SK-N-SH (cell line): ENCODE data around the gene KRT80. TPM values are rescaled to one million over a fixed set of nuclear protein-coding genes. Genes with fewer than 3 reads are reported as not detected.

ENCODE experiments used
- CTCF ChIA-PET: fragments of 300-600, 350-600 bp; formaldehyde crosslinking; extraction: SDS; loops from one replicate; lab custom pipeline; 2021; lab: Yijun Ruan, JAX
- POLR2A ChIA-PET: fragments of 350-600 bp; sonication (Branson Sonifier 250); formaldehyde crosslinking; extraction: SDS; loops from one replicate; lab custom pipeline; 2020; ENCODE audit warnings: antibody characterized with exemption, inconsistent platforms; lab: Yijun Ruan, JAX
- DNase-seq: peaks from one replicate; pipeline ENCODE4 v3.0.0; 2012
- H2AFZ ChIP-seq: fragments of 200-600 bp; sonication (generic); 2 replicates; pipeline ENCODE4 v1.8.1; 2016; ENCODE audit warnings: antibody characterized with exemption, mild to moderate bottlenecking, low read depth
- H3F3A ChIP-seq: fragments of 200-600 bp; sonication (generic); replicated peaks from 2 replicates; pipeline ENCODE3; 2016; ENCODE audit warnings: antibody characterized with exemption, mild to moderate bottlenecking; ENCODE audit not compliant: insufficient read depth
- H3K27ac ChIP-seq, 2 experiments: fragments of 200-500 bp in 1 of 2; fragments of 200-600 bp in 1 of 2; sonication (Bioruptor generic) in 1 of 2; sonication (generic), shearing (Covaris generic) in 1 of 2; 2 replicates each; pipeline versions ENCODE4 v1.5.1 to v1.6.1; 2014 to 2016; ENCODE audit warnings: low read depth in 2 of 2, inconsistent platforms in 1 of 2, low read length in 1 of 2, mild to moderate bottlenecking in 1 of 2, mixed read lengths in 1 of 2
- H3K27me3 ChIP-seq: fragments of 200-600 bp; sonication (generic), shearing (Covaris generic); 2 replicates; pipeline ENCODE4 v1.6.1; 2016; ENCODE audit warnings: mixed run types; ENCODE audit not compliant: insufficient read depth
- H3K36me3 ChIP-seq, 2 experiments: fragments of 200-500 bp in 1 of 2; fragments of 200-600 bp in 1 of 2; sonication (Bioruptor generic) in 1 of 2; sonication (generic) in 1 of 2; replicated peaks in 1 of 2; 2 replicates each; pipeline versions ENCODE3 to v1.5.1; 2014 to 2016; ENCODE audit warnings: low read length in 1 of 2, mild to moderate bottlenecking in 1 of 2; ENCODE audit not compliant: insufficient read depth in 2 of 2, control insufficient read depth in 1 of 2
- H3K4me1 ChIP-seq, 2 experiments: fragments of 200-500 bp in 1 of 2; fragments of 200-600 bp in 1 of 2; sonication (Bioruptor generic) in 1 of 2; sonication (generic), shearing (Covaris generic) in 1 of 2; 2 replicates each; pipeline versions ENCODE4 v1.5.1 to v1.6.1; 2014 to 2016; ENCODE audit warnings: low read depth in 1 of 2, low read length in 1 of 2, mixed run types in 1 of 2; ENCODE audit not compliant: insufficient read depth in 2 of 2, control insufficient read depth in 1 of 2
- H3K4me2 ChIP-seq: fragments of 200-600 bp; sonication (generic), shearing (Covaris generic); 2 replicates; pipeline ENCODE4 v1.6.1; 2017; ENCODE audit warnings: mixed run types
- H3K4me3 ChIP-seq, 2 experiments: fragments of 200-500 bp in 1 of 2; fragments of 200-600 bp in 1 of 2; sonication (Bioruptor generic) in 1 of 2; sonication (generic), shearing (Covaris generic) in 1 of 2; 2 replicates each; pipeline versions ENCODE4 v1.5.1 to v1.8.1; 2014 to 2016; ENCODE audit warnings: low read depth in 2 of 2, inconsistent platforms in 1 of 2, low read length in 1 of 2, mild to moderate bottlenecking in 1 of 2, mixed read lengths in 1 of 2, moderate library complexity in 1 of 2
- H3K79me2 ChIP-seq: fragments of 200-600 bp; sonication (generic); 2 replicates; pipeline ENCODE4 v1.8.1; 2017; ENCODE audit warnings: mild to moderate bottlenecking; ENCODE audit not compliant: insufficient read depth
- H3K9ac ChIP-seq: fragments of 200-600 bp; sonication (generic); 2 replicates; pipeline ENCODE4 v1.6.1; 2017; ENCODE audit warnings: mixed run types
- H3K9me2 ChIP-seq: fragments of 200-600 bp; sonication (generic); 2 replicates; pipeline ENCODE4 v1.6.1; 2017; ENCODE audit warnings: mixed run types
- H3K9me3 ChIP-seq: fragments of 200-600 bp; sonication (generic); 2 replicates; pipeline ENCODE4 v1.6.1; 2017; ENCODE audit warnings: mixed run types, mild to moderate bottlenecking, moderate library complexity
- H4K20me1 ChIP-seq: fragments of 200-600 bp; sonication (generic); 2 replicates; pipeline ENCODE4 v1.6.1; 2017; ENCODE audit warnings: mild to moderate bottlenecking, mixed run types; ENCODE audit not compliant: insufficient read depth
- CHD2 ChIP-seq: fragments of 150-350 bp; IDR thresholded peaks from 2 replicates; pipeline ENCODE4 v1.6.1; 2018; ENCODE audit warnings: low read length; ENCODE audit not compliant: partially characterized antibody
- EZH2phosphoT487 ChIP-seq: fragments of 200-600 bp; sonication (generic); IDR thresholded peaks from 2 replicates; pipeline ENCODE4 v1.6.1; 2017; ENCODE audit warnings: low read depth, mixed run types, mild to moderate bottlenecking, antibody characterized with exemption, moderate library complexity, borderline replicate concordance
- GABPA ChIP-seq: IDR thresholded peaks from 2 replicates; pipeline ENCODE4 v1.4.0; 2012; ENCODE audit warnings: low read depth, mild to moderate bottlenecking
- GATA2 ChIP-seq: sonication (generic); formaldehyde crosslinking; IDR thresholded peaks from 2 replicates; pipeline ENCODE4 v1.5.0; 2020; ENCODE audit warnings: mild to moderate bottlenecking, missing genetic modification reagents
- IRF3 ChIP-seq: fragments of 150-350 bp; IDR thresholded peaks from 2 replicates; pipeline ENCODE4 v1.6.1; 2016; ENCODE audit warnings: mild to moderate bottlenecking, low read depth, low read length
- MXI1 ChIP-seq: IDR thresholded peaks from 2 replicates; pipeline ENCODE4 v1.6.1; 2012; ENCODE audit warnings: mild to moderate bottlenecking, low read depth, low read length, improper control_type of control experiment
- PBX3 ChIP-seq: IDR thresholded peaks from 2 replicates; pipeline ENCODE4; 2012
- POLR2AphosphoS5 ChIP-seq: IDR thresholded peaks from 2 replicates; pipeline ENCODE4 v1.6.1; 2012; ENCODE audit warnings: low read depth, low read length
- RFX5 ChIP-seq: IDR thresholded peaks from 2 replicates; pipeline ENCODE4 v1.6.1; 2012; ENCODE audit warnings: mild to moderate bottlenecking, improper control_type of control experiment, low read length
- RXRA ChIP-seq: IDR thresholded peaks from 2 replicates; pipeline ENCODE4 v1.4.0; 2012; ENCODE audit warnings: low read depth, mild to moderate bottlenecking, borderline replicate concordance
- SMC3 ChIP-seq: IDR thresholded peaks from 2 replicates; pipeline ENCODE4 v1.6.1; 2012; ENCODE audit warnings: low read depth, low read length, improper control_type of control experiment
- TAF1 ChIP-seq: IDR thresholded peaks from 2 replicates; pipeline ENCODE4 v1.6.1; 2012; ENCODE audit warnings: low read depth, mild to moderate bottlenecking, low read length, moderate library complexity, borderline replicate concordance
- TCF12 ChIP-seq: IDR thresholded peaks from 2 replicates; pipeline ENCODE4 v1.4.0; 2012
- TEAD4 ChIP-seq: IDR thresholded peaks from 2 replicates; pipeline ENCODE4 v1.4.0; 2012; ENCODE audit warnings: mild to moderate bottlenecking, borderline replicate concordance; ENCODE audit not compliant: insufficient read depth
- USF2 ChIP-seq: fragments of 150-350 bp; IDR thresholded peaks from 2 replicates; pipeline ENCODE4 v1.6.1; 2017; ENCODE audit warnings: antibody characterized with exemption, low read length, low read depth, borderline replicate concordance
- ZBTB33 ChIP-seq: IDR thresholded peaks from 2 replicates; pipeline ENCODE4 v1.4.0; 2012; ENCODE audit warnings: low read depth, borderline replicate concordance
- WGBS: methylation state at CpG from one replicate; pipeline ENCODE4 v1.1.6; 2017; ENCODE audit warnings: low lambda C conversion rate; 5-methylcytosine and 5-hydroxymethylcytosine counted together
- polyA plus RNA-seq, 3 experiments: library from polyadenylated mRNA; depleted of rRNA; stranded (reverse); fragments of >200 nt; gene quantifications; 2 replicates each; pipeline ENCODE4 v1.2.3, GENCODE V29; 2012

Gene KRT80
- polyA plus RNA-seq, 1 of the 3 experiments (the other 2 are of a cell fraction): 14.9 TPM

- H3K4me3 ChIP-seq: no peak overlapping the region
- TF ChIP-seq ZBTB33 (no peak), POLR2AphosphoS5 (no peak), TAF1 (no peak), SMC3 (no peak), IRF3 (no peak), USF2 (no peak), GABPA (no peak), GATA2 (CRISPR knock-in tag) (no peak), MXI1 (no peak), TEAD4 (no peak), PBX3 (no peak), TCF12 (no peak), EZH2phosphoT487 (no peak), RFX5 (no peak), CHD2 (no peak), RXRA (no peak)
- TF ChIP-seq, all 33 proteins: peak for 0
- Histone ChIP-seq H3K4me2 (no peak overlapping the region), H3F3A (peaks cover 23% of the 10 kb centered on the region), H2AFZ (no peak overlapping the region), H3K27ac (peak overlapping the region in 1 of 2 experiments; percentile 89; a peak in 2 of 4 replicates), H3K36me3 (no peaks in the 10 kb centered on the region), H3K9me3 (no peaks in the 10 kb centered on the region), H3K9me2 (no peaks in the 10 kb centered on the region), H3K4me1 (peaks cover 26 to 66% of the 10 kb centered on the region in 2 experiments), H3K79me2 (no peaks in the 10 kb centered on the region), H4K20me1 (no peaks in the 10 kb centered on the region), H3K9ac (no peak overlapping the region), H3K27me3 (no peaks in the 10 kb centered on the region)
- WGBS: 55% methylated on average over 7 of the region's 10 CpGs
- CTCF ChIA-PET: interaction anchor here (1.1 to 3.6 kb wide), 7 partner anchors 30 to 182 kb away, joined by 3 to 13 read pairs (median 3); no protein-coding TSS in a partner anchor
- no peak for DNase-seq
- POLR2A ChIA-PET: interaction anchor here (0.7 to 1.1 kb wide), 2 partner anchors 8 to 26 kb away, joined by 3 to 4 read pairs; no protein-coding TSS in a partner anchor
These were observed 16.1 kb upstream of the KRT80 start for GRCh38 chr12:52207895-52208294.
